Endothelial cell of umbilical vein (primary cell): Measurements from ENCODE around the gene ZNF609. TPM values are rescaled to one million over a fixed set of nuclear protein-coding genes. Genes with fewer than 3 reads are reported as not detected.

Experiments
- BruUV-seq: library from RNA; stranded (reverse); fragments of 400-500 nt; replicated peaks from 2 replicates; lab custom pipeline; 2021; lab: Mats Ljungman, UMichigan
- CTCF ChIA-PET: fragments of 300-600, 350-600 bp; sonication (Branson Sonifier 250); formaldehyde crosslinking; loops from one replicate; lab custom pipeline; 2021; ENCODE audit warnings: antibody characterized with exemption, inconsistent platforms; lab: Charles Lee
- POLR2A ChIA-PET: fragments of 300-600, 350-600 bp; sonication (Branson Sonifier 250); formaldehyde crosslinking; loops from one replicate; lab custom pipeline; 2021; ENCODE audit warnings: antibody characterized with exemption, inconsistent platforms; lab: Charles Lee
- DNase-seq: peaks from one replicate; pipeline ENCODE4 v3.0.0-alpha.2; 2011; ENCODE audit warnings: low read depth, low spot score
- FAIRE-seq: peaks from 2 replicates; lab custom pipeline; 2011; peaks lifted over from hg19 to GRCh38; lab: Jason Lieb, UNC
- H2AFZ ChIP-seq: 2 replicates; pipeline ENCODE4 v1.6.0; 2012; ENCODE audit warnings: low read depth, low read length, control low read depth, inconsistent platforms
- H3K27ac ChIP-seq: 2 replicates; pipeline ENCODE4 v1.5.1; 2011; ENCODE audit warnings: low read depth, mild to moderate bottlenecking, control low read depth, low read length, moderate library complexity; ENCODE audit not compliant: insufficient read depth
- H3K27me3 ChIP-seq, 2 experiments: 2 replicates each; pipeline versions ENCODE4 v1.6.0 to v1.6.1; 2011; ENCODE audit warnings: low read length in 2 of 2, mixed read lengths in 1 of 2; ENCODE audit not compliant: control insufficient read depth in 2 of 2, insufficient read depth in 2 of 2
- H3K36me3 ChIP-seq, 2 experiments: 2 replicates in 1 of 2; 3 replicates in 1 of 2; pipeline ENCODE4 v1.5.1; 2011; ENCODE audit warnings: low read length in 2 of 2, mild to moderate bottlenecking in 1 of 2, moderate library complexity in 1 of 2; ENCODE audit not compliant: control insufficient read depth in 2 of 2, insufficient read depth in 2 of 2; ENCODE audit errors: extremely low read depth in 1 of 2
- H3K4me1 ChIP-seq: 3 replicates; pipeline ENCODE4 v1.5.1; 2011; ENCODE audit warnings: mild to moderate bottlenecking, low read length; ENCODE audit not compliant: control insufficient read depth, insufficient read depth; ENCODE audit errors: extremely low read depth
- H3K4me2 ChIP-seq: 2 replicates; pipeline ENCODE4 v1.6.1; 2011; ENCODE audit warnings: low read length, control low read depth, mixed read lengths; ENCODE audit not compliant: insufficient read depth
- H3K4me3 ChIP-seq, 3 experiments: fragments of 200-600 bp in 1 of 3; sonication (generic), shearing (Covaris generic) in 1 of 3; replicated peaks in 1 of 3; 2 replicates each; pipeline ENCODE4 v1.5.1; 2011 to 2016; ENCODE audit warnings: control low read depth in 3 of 3, low read length in 3 of 3, mild to moderate bottlenecking in 2 of 3, inconsistent platforms in 1 of 3, low read depth in 1 of 3, moderate library complexity in 1 of 3; ENCODE audit not compliant: insufficient read depth in 1 of 3
- H3K79me2 ChIP-seq: 2 replicates; pipeline ENCODE4 v1.6.0; 2012; ENCODE audit warnings: low read length, inconsistent platforms; ENCODE audit not compliant: control insufficient read depth, insufficient read depth
- H3K9ac ChIP-seq: replicated peaks from 2 replicates; pipeline ENCODE3; 2011; ENCODE audit warnings: low read length, control low read depth; ENCODE audit not compliant: insufficient read depth; ENCODE audit errors: extremely low read depth
- H3K9me1 ChIP-seq: replicated peaks from 3 replicates; pipeline ENCODE4 v1.6.0; 2011; ENCODE audit warnings: mild to moderate bottlenecking, low read length; ENCODE audit not compliant: control insufficient read depth, insufficient read depth; ENCODE audit errors: extremely low read depth
- H3K9me3 ChIP-seq: replicated peaks from 2 replicates; pipeline ENCODE4 v1.5.1; 2012; ENCODE audit warnings: low read length, inconsistent platforms; ENCODE audit not compliant: control insufficient read depth, insufficient read depth
- H4K20me1 ChIP-seq: replicated peaks from 2 replicates; pipeline ENCODE3; 2011; ENCODE audit warnings: mild to moderate bottlenecking, low read length; ENCODE audit not compliant: control insufficient read depth, insufficient read depth; ENCODE audit errors: extremely low read depth
- EZH2 ChIP-seq: IDR thresholded peaks from 2 replicates; pipeline ENCODE4 v1.6.1; 2012; ENCODE audit warnings: borderline replicate concordance, low read depth, mild to moderate bottlenecking, moderate library complexity, low read length, inconsistent platforms; ENCODE audit not compliant: severe bottlenecking
- FOS ChIP-seq: IDR thresholded peaks from 2 replicates; pipeline ENCODE4 v1.6.1; 2011; ENCODE audit warnings: mild to moderate bottlenecking, low read length, moderate library complexity, borderline replicate concordance; ENCODE audit not compliant: insufficient read depth
- GATA2 ChIP-seq: IDR thresholded peaks from 2 replicates; pipeline ENCODE4 v1.7.0; 2011; ENCODE audit warnings: low read depth, mild to moderate bottlenecking, moderate library complexity, mixed read lengths, low read length; ENCODE audit not compliant: insufficient read length, insufficient read depth
- JUN ChIP-seq: IDR thresholded peaks from 2 replicates; pipeline ENCODE4 v1.6.1; 2011; ENCODE audit warnings: borderline replicate concordance, low read depth; ENCODE audit not compliant: insufficient read length, insufficient read depth
- MYC ChIP-seq: IDR thresholded peaks from one replicate; pipeline ENCODE4 v1.6.1; 2011; ENCODE audit warnings: mild to moderate bottlenecking, low read depth, low read length
- POLR2A ChIP-seq: IDR thresholded peaks from 2 replicates; pipeline ENCODE4 v1.6.1; 2012; ENCODE audit warnings: low read depth, mild to moderate bottlenecking, control low read depth, low read length
- POLR2AphosphoS5 ChIP-seq: IDR thresholded peaks from 2 replicates; pipeline ENCODE4 v1.6.1; 2012; ENCODE audit warnings: low read depth, mild to moderate bottlenecking, control low read depth, low read length, moderate library complexity; ENCODE audit not compliant: insufficient read depth
- dilution Hi-C: fragments of 300-500 bp; cut with MboI; formaldehyde crosslinking; loops from one replicate; pipeline ENCODE4 v1.15.0; 2019; ENCODE audit warnings: low sequenced_read_pairs; ENCODE audit not compliant: extremely low pct_ligation_motif_present
- intact Hi-C: fragments of 100-400 bp; cut with micrococcal nuclease; formaldehyde crosslinking; loops from one replicate; pipeline ENCODE4 v1.10.0; 2022
- polyA plus RNA-seq, 4 experiments: library from polyadenylated mRNA; depleted of rRNA in 3 of 4; stranded (reverse) in 3 of 4; unstranded in 1 of 4; fragments of >200 nt; gene quantifications; 2 replicates each; pipeline versions ENCODE4 v1.2.1 to v1.2.3, GENCODE V29; 2011 to 2012; ENCODE audit warnings: missing spikeins in 1 of 4
- total RNA-seq: library from RNA; stranded (reverse); gene quantifications from 2 replicates; pipeline ENCODE4 v1.2.3, GENCODE V29; 2021
- TF ChIP-seq, protein P1 (sequence below), 2 donors: IDR thresholded peaks; 1 replicate in 1 of 2; 2 replicates in 1 of 2; pipeline ENCODE4 v1.5.1; 2011; ENCODE audit warnings: low read length in 2 of 2, mild to moderate bottlenecking in 2 of 2, moderate library complexity in 2 of 2, control low read depth in 1 of 2, inconsistent platforms in 1 of 2, low read depth in 1 of 2; ENCODE audit not compliant: insufficient read depth in 1 of 2; ENCODE audit errors: extremely low read depth in 1 of 2
- TF ChIP-seq, protein P2 (sequence below): IDR thresholded peaks from 2 replicates; pipeline ENCODE4 v1.6.1; 2011; ENCODE audit not compliant: insufficient read depth, insufficient read length

The ZNF609 gene
- total and polyA plus RNA-seq, 2 donors (not counting 3 experiments of a cell fraction or from before 2014, with no cell fraction given) = 18.2 to 49.6 TPM

DNA sequence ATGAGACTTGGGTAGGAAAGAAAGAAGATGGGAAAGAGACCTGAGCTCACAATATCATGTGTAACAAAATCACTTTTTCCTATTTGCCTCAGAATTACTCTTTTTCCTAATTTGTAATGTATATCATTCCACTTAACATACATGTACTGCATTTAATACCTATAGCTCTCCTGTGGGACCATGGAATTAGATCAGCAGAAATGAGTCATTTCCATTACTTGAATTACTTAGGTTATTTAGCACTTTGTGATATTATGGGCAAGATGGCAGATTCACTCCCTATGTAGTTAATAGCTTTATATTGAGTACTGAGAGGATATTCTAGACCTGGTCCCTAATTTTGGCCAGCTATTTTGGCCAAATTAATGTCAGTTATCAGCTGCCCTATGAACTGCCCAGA, 70.5 kb downstream of the ZNF609 start:
- no peaks in the 10 kb centered on the region for H3K27me3 ChIP-seq
- peaks cover 34% of the 10 kb centered on the region for H3K4me1 ChIP-seq
- ChIA-PET CTCF (interaction anchor here (0.7 to 1.7 kb wide), 8 partner anchors 10 to 122 kb away, joined by 3 to 11 read pairs (median 3); no protein-coding TSS in a partner anchor), POLR2A (interaction anchor here (1.2 kb wide), 1 partner anchor 9 kb away, joined by 3 read pairs; no protein-coding TSS in a partner anchor)
- no peak overlapping the region for H3K27ac ChIP-seq
- intact Hi-C loops (no loop called here), dilution Hi-C loops (no loop called here)
- H3K9ac ChIP-seq = no peak overlapping the region
- FAIRE-seq = peak; percentile 31
- BruUV-seq = no TSS peak
- DNase-seq = peak; percentile 41
- H4K20me1 ChIP-seq = peaks cover 2% of the 10 kb centered on the region
- peaks cover 89% of the 10 kb centered on the region for H3K79me2 ChIP-seq
- TF ChIP-seq, protein P1, sequence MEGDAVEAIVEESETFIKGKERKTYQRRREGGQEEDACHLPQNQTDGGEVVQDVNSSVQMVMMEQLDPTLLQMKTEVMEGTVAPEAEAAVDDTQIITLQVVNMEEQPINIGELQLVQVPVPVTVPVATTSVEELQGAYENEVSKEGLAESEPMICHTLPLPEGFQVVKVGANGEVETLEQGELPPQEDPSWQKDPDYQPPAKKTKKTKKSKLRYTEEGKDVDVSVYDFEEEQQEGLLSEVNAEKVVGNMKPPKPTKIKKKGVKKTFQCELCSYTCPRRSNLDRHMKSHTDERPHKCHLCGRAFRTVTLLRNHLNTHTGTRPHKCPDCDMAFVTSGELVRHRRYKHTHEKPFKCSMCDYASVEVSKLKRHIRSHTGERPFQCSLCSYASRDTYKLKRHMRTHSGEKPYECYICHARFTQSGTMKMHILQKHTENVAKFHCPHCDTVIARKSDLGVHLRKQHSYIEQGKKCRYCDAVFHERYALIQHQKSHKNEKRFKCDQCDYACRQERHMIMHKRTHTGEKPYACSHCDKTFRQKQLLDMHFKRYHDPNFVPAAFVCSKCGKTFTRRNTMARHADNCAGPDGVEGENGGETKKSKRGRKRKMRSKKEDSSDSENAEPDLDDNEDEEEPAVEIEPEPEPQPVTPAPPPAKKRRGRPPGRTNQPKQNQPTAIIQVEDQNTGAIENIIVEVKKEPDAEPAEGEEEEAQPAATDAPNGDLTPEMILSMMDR (IDR thresholded peaks at IDR 0.05; ENCODE audit: extremely low read depth in 1 of 2, insufficient read depth in 1 of 2, low read depth in 1 of 2, low read length in 2 of 2) = no peak
- TF ChIP-seq EZH2 = no peak
- peak; percentile 29 for TF ChIP-seq JUN
- TF ChIP-seq, protein P2, sequence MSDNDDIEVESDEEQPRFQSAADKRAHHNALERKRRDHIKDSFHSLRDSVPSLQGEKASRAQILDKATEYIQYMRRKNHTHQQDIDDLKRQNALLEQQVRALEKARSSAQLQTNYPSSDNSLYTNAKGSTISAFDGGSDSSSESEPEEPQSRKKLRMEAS = no peak
- TF ChIP-seq POLR2AphosphoS5 = no peak
- TF ChIP-seq GATA2 = no peak
- TF ChIP-seq FOS = peak; percentile 74
- no peak for TF ChIP-seq POLR2A
- TF ChIP-seq MYC = no peak
- H3K9me3 ChIP-seq = no peaks in the 10 kb centered on the region
- H3K9me1 ChIP-seq = no peaks in the 10 kb centered on the region
- no peak overlapping the region for H2AFZ ChIP-seq
- peaks cover 0 to 12% of the 10 kb centered on the region in 2 experiments for H3K36me3 ChIP-seq
- peak overlapping the region; percentile 8 for H3K4me2 ChIP-seq
- H3K4me3 ChIP-seq = no peak overlapping the region
